Globus pallidus (tissue), 1 donor: ENCODE data around the gene GFRA1.

Experiments
- DNase-seq: peaks from one replicate; pipeline ENCODE4 v3.0.0-alpha.2; 2015; ENCODE audit warnings: low spot score

Gene GFRA1

GRCh38 chr10:116241085-116241484 is 31.9 kb downstream of the GFRA1 start:
- DNase-seq: no peak

GRCh38 chr10:116240157-116240950 is 32.7 kb downstream of the GFRA1 start:
- no peak for DNase-seq

GRCh38 chr10:116239229-116239628 is 33.8 kb downstream of the GFRA1 start:
- no peak for DNase-seq

GRCh38 chr10:116237970-116238369 is 35.0 kb downstream of the GFRA1 start:
- DNase-seq: no peak

GRCh38 chr10:116237260-116237659 is 35.7 kb downstream of the GFRA1 start:
- no peak for DNase-seq

- no peak for DNase-seq
Measured at GRCh38 chr10:116233230-116233629, 39.8 kb downstream of the GFRA1 start.

- no peak for DNase-seq
Measured at GRCh38 chr10:116232613-116233012, 40.4 kb downstream of the GFRA1 start.

- DNase-seq: no peak
Measured at GRCh38 chr10:116226766-116227165, 46.2 kb downstream of the GFRA1 start.

GRCh38 chr10:116226053-116226452 is 47.0 kb downstream of the GFRA1 start:
- no peak for DNase-seq

GRCh38 chr10:116223289-116223688 is 49.7 kb downstream of the GFRA1 start:
- DNase-seq: no peak

- DNase-seq: no peak
Measured at GRCh38 chr10:116221053-116221452, 52.0 kb downstream of the GFRA1 start.

- DNase-seq: no peak
Measured at GRCh38 chr10:116216676-116217075, 56.3 kb downstream of the GFRA1 start.

GRCh38 chr10:116215651-116216050 is 57.4 kb downstream of the GFRA1 start:
- DNase-seq: no peak

GRCh38 chr10:116211682-116212081 is 61.3 kb downstream of the GFRA1 start:
- no peak for DNase-seq

GRCh38 chr10:116210588-116211346 is 62.2 kb downstream of the GFRA1 start:
- no peak for DNase-seq

- no peak for DNase-seq
Measured at GRCh38 chr10:116209781-116210180, 63.2 kb downstream of the GFRA1 start.

GRCh38 chr10:116208956-116209567 is 63.9 kb downstream of the GFRA1 start:
- no peak for DNase-seq

- no peak for DNase-seq
Measured at GRCh38 chr10:116207690-116208089, 65.3 kb downstream of the GFRA1 start.

GRCh38 chr10:116203661-116204060 is 69.3 kb downstream of the GFRA1 start:
- DNase-seq: no peak

GRCh38 chr10:116201670-116202430 is 71.2 kb downstream of the GFRA1 start:
- no peak for DNase-seq

- DNase-seq: no peak
Measured at GRCh38 chr10:116201011-116201410, 72.0 kb downstream of the GFRA1 start.

- no peak for DNase-seq
Measured at GRCh38 chr10:116198676-116199035, 74.3 kb downstream of the GFRA1 start.
